H1 (cell line): ENCODE data around the gene FOXS1. TPM values are rescaled to one million over a fixed set of nuclear protein-coding genes. Genes with fewer than 3 reads are reported as not detected.

Experiments used
- ASH2L ChIP-seq: fragments of 200-600, 300-600 bp; sonication (generic); IDR thresholded peaks from one replicate; pipeline ENCODE4 v1.7.1; 2017; ENCODE audit warnings: low read length
- BACH1 ChIP-seq: IDR thresholded peaks from 2 replicates; pipeline ENCODE4 v1.6.1; 2012; ENCODE audit warnings: low read length, improper control_type of control experiment
- BCL11A ChIP-seq, 2 experiments: IDR thresholded peaks; one replicate each; pipeline ENCODE4 v1.6.1; 2011; ENCODE audit warnings: low read depth in 2 of 2, low read length in 2 of 2, mild to moderate bottlenecking in 2 of 2
- BRCA1 ChIP-seq: IDR thresholded peaks from 2 replicates; pipeline ENCODE4 v1.6.1; 2012; ENCODE audit warnings: low read depth, low read length, improper control_type of control experiment
- CBX8 ChIP-seq: fragments of 300-800, 300-1000 bp; sonication (generic); IDR thresholded peaks from 2 replicates; pipeline ENCODE4 v1.7.1; 2016; ENCODE audit warnings: low read depth, low read length, borderline replicate concordance
- CEBPB ChIP-seq: IDR thresholded peaks from 2 replicates; pipeline ENCODE4 v1.6.1; 2012; ENCODE audit warnings: low read depth, low read length
- CREB1 ChIP-seq: IDR thresholded peaks from 2 replicates; pipeline ENCODE4 v1.6.1; 2012; ENCODE audit warnings: inconsistent platforms
- CTBP2 ChIP-seq: IDR thresholded peaks from 2 replicates; pipeline ENCODE4 v1.7.0; 2011; ENCODE audit warnings: borderline replicate concordance, mild to moderate bottlenecking, moderate library complexity, mixed read lengths, low read length; ENCODE audit not compliant: insufficient read depth, insufficient read length
- EGR1 ChIP-seq: IDR thresholded peaks from 2 replicates; pipeline ENCODE4 v1.6.1; 2011; ENCODE audit warnings: low read depth, low read length, borderline replicate concordance
- EP300 ChIP-seq, 2 experiments: IDR thresholded peaks; 1 replicate in 1 of 2; 2 replicates in 1 of 2; pipeline ENCODE4 v1.6.1; 2011 to 2012; ENCODE audit warnings: low read depth in 2 of 2, low read length in 2 of 2, mild to moderate bottlenecking in 2 of 2, borderline replicate concordance in 1 of 2, inconsistent platforms in 1 of 2, moderate library complexity in 1 of 2
- JUND ChIP-seq: IDR thresholded peaks from 2 replicates; pipeline ENCODE4 v1.6.1; 2011; ENCODE audit warnings: mild to moderate bottlenecking, improper control_type of control experiment, low read length
- KDM4A ChIP-seq: IDR thresholded peaks from one replicate; pipeline ENCODE4 v1.7.1; 2012; ENCODE audit warnings: low read depth, mild to moderate bottlenecking, moderate library complexity, low read length, inconsistent platforms; ENCODE audit not compliant: severe bottlenecking
- MAFK ChIP-seq: IDR thresholded peaks from 2 replicates; pipeline ENCODE4 v1.6.1; 2012; ENCODE audit warnings: low read depth, mild to moderate bottlenecking, improper control_type of control experiment, low read length
- NANOG ChIP-seq: IDR thresholded peaks from 2 replicates; pipeline ENCODE4 v1.6.1; 2011; ENCODE audit warnings: low read length, low read depth, mild to moderate bottlenecking, inconsistent platforms; ENCODE audit not compliant: insufficient read depth, poor library complexity, severe bottlenecking
- RAD21 ChIP-seq, 2 experiments: IDR thresholded peaks in 1 of 2; conservative IDR thresholded peaks in 1 of 2; 2 replicates each; pipeline ENCODE4 v1.6.1; 2011; ENCODE audit warnings: low read depth in 2 of 2, low read length in 2 of 2, improper control_type of control experiment in 1 of 2, inconsistent platforms in 1 of 2, mild to moderate bottlenecking in 1 of 2, moderate library complexity in 1 of 2
- RBBP5 ChIP-seq: IDR thresholded peaks from 2 replicates; pipeline ENCODE4 v1.7.1; 2012; ENCODE audit warnings: low read depth, mild to moderate bottlenecking, inconsistent platforms, low read length, moderate library complexity, borderline replicate concordance
- RNF2 ChIP-seq: fragments of 200-900, 300-1000 bp; sonication (generic); IDR thresholded peaks from 2 replicates; pipeline ENCODE4 v1.7.1; 2016; ENCODE audit warnings: borderline replicate concordance, low read depth, mild to moderate bottlenecking, antibody characterized with exemption, low read length; ENCODE audit not compliant: poor library complexity, severe bottlenecking; ENCODE audit errors: missing control alignments
- RXRA ChIP-seq: IDR thresholded peaks from 2 replicates; pipeline ENCODE4 v1.6.1; 2011; ENCODE audit warnings: low read depth, mild to moderate bottlenecking, low read length, moderate library complexity; ENCODE audit not compliant: insufficient read depth
- SIRT6 ChIP-seq: IDR thresholded peaks from one replicate; pipeline ENCODE4 v1.7.1; 2012; ENCODE audit warnings: low read length, inconsistent platforms
- SP4 ChIP-seq: IDR thresholded peaks from 2 replicates; pipeline ENCODE4 v1.6.1; 2012; ENCODE audit warnings: low read length, inconsistent platforms
- TCF12 ChIP-seq: IDR thresholded peaks from 2 replicates; pipeline ENCODE4 v1.6.1; 2011; ENCODE audit warnings: low read depth, mild to moderate bottlenecking, low read length
- ZNF274 ChIP-seq: IDR thresholded peaks from 2 replicates; pipeline ENCODE4 v1.7.0; 2012; ENCODE audit warnings: low read length, borderline replicate concordance; ENCODE audit errors: extremely low read depth
- polyA plus RNA-seq, 7 experiments: library from polyadenylated mRNA; depleted of rRNA in 3 of 7; stranded (reverse) in 5 of 7; unstranded in 2 of 7; fragments of >200 nt in 5 of 7; fragments of 200-250 nt in 2 of 7; gene quantifications; 1 replicate in 5 of 7; 2 replicates in 1 of 7; 4 replicates in 1 of 7; pipeline versions ENCODE4 v1.2.1 to v1.2.3, GENCODE V29; 2011 to 2013; ENCODE audit warnings: missing spikeins in 2 of 7, mixed read lengths in 2 of 7
- total RNA-seq: library from RNA; stranded (reverse); fragmentation: NEBNext Ultra II Directional; extraction: Animal tissue kit (Norgen Biotek cat#: 25700); gene quantifications from 2 replicates; pipeline ENCODE4 v1.2.1, GENCODE V29; 2021
- TF ChIP-seq, protein P1 (sequence below): IDR thresholded peaks from 2 replicates; pipeline ENCODE4 v1.6.1; 2011; ENCODE audit warnings: low read depth, mild to moderate bottlenecking, low read length; ENCODE audit not compliant: insufficient read depth

The FOXS1 gene
- total and polyA plus RNA-seq, 2 of the 8 experiments (the other 6 are each of a cell fraction or from before 2014, with no cell fraction given), result 0.45 TPM; not detected in 1

DNA sequence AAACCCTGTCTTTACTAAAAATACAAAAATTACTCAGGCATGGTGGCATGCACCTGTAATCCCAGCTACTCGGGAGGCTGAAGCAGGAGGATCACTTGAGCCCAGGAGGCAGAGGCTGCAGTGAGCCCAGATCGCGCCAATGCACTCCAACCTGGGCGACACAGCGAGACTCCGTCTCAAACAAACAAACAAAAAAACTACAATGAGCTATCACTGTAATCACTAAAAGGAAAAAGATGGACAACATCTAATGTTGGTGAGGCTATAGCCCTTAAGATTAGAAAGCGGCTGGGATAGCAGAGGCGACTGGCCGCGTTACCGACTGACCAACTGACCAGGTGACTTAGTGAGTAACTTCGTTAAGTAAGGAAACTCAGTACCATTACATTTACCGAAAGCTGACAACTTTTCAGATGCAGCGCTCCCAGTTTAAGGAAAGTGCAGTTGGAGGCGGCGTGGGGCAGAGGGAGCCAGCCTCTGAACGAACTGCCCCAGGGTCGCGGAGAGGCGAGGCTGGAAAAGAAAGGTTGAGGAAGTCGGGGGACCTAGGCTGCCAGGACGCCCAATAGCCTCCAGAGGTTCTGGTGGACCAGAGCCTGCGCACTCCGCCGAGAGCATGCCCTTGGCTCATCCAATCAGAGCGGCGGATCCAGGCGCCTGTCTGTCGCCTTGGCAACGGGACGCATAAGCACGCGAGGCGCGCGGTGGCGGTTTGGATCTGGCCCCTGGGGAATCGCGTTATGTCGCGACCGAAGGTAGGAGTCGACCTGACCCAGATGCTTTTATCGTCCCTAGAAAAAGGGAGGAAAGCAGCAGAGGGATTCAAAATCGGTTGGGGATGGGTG is 34.0 kb upstream of the FOXS1 start (continued):
- TF ChIP-seq CTBP2 (no peak), KDM4A (peak; percentile 49), RXRA (no peak), TCF12 (no peak), NANOG (no peak), RBBP5 (no peak; the same call in 1 of the 2 replicates), BCL11A (IDR thresholded peaks at IDR 0.05; ENCODE audit: low read depth in 2 of 2, low read length in 2 of 2) (no peak), ASH2L (no peak), SP4 (no peak), EP300 (IDR thresholded peaks at IDR 0.05; ENCODE audit: borderline replicate concordance in 1 of 2, low read depth in 2 of 2, low read length in 2 of 2) (peak in 1 of 2 experiments; percentile 45; a peak in 1 of 3 replicates), JUND (no peak), CBX8 (no peak), BRCA1 (no peak), ZNF274 (no peak), CREB1 (peak; percentile 6; the same call in 1 of the 2 replicates), CEBPB (no peak), BACH1 (peak; percentile 98), EGR1 (no peak), MAFK (no peak), RAD21 (IDR thresholded peaks at IDR 0.05 in 1 of 2, conservative IDR thresholded peaks at IDR 0.05 in 1 of 2; ENCODE audit: low read depth in 2 of 2, low read length in 2 of 2) (peak; percentile 48 to 59; a peak in 3 of 4 replicates), RNF2 (no peak), SIRT6 (no peak)
- TF ChIP-seq, protein P1, sequence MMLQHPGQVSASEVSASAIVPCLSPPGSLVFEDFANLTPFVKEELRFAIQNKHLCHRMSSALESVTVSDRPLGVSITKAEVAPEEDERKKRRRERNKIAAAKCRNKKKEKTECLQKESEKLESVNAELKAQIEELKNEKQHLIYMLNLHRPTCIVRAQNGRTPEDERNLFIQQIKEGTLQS, result no peak
